SIG-M5 (cell line): ENCODE measurements around the gene KCTD14.
"Not testable (repeated sequence)": the region's sequence is repeated elsewhere in the genome, so short reads cannot be mapped to it uniquely, and the experiment has no call there.

Experiments used
- DNase-seq: peaks from one replicate; lab custom pipeline; 2025; lab: John Stamatoyannopoulos, UW

The KCTD14 gene, protein sequence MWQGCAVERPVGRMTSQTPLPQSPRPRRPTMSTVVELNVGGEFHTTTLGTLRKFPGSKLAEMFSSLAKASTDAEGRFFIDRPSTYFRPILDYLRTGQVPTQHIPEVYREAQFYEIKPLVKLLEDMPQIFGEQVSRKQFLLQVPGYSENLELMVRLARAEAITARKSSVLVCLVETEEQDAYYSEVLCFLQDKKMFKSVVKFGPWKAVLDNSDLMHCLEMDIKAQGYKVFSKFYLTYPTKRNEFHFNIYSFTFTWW

DNA sequence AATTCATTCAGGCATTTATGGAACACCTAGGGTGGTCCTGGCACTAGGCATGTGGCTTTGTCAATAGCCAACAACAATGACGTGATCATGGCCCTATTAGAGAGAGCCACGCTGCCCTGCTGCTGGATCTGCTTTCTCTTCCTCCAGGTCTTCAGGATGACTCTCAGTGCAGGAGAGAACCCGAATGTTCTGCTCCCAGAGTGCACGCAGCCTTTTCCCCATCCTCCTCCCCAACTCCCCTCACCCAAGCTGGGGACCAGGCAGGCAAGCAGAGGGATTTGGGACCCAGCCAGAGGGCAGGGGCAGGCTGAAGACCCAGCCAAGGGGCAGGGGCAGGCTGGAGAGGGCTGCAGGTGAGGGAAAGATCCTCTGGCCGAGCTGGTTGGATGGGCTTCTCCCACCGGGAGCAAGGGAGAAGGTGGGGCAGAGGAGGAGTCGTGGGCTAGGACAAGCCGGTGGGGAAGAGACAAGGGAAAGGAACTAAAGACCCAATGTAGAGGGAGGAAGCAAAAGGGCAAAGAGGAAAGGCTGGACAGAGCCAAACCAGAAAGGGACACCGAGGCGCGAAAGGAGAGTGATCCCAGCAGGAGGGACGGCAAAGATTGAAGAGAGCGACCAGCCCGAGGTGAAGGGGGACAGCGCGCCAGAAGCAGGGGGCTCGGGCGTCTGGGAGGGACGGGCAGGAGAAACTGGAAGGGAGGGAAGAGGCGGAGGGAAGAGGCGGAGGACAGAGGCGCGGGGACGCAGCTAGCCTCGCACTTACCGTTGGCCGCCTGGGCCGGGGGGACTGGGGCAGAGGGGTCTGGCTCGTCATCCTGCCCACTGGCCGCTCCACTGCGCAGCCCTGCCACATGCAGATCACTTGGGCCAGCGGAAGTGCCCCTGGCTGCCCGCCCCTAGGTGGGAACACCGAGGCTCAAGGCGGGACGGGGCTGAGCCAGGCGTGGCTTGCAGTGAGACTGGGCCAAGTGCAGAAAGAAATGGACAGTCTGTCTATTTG, at the start of gene KCTD14:
KCTD14 (minus strand) TSS at position 880 of the 1,000 bp plus-strand sequence; CDS start at position 853, 27 bp downstream.
- no peak for DNase-seq

DNA sequence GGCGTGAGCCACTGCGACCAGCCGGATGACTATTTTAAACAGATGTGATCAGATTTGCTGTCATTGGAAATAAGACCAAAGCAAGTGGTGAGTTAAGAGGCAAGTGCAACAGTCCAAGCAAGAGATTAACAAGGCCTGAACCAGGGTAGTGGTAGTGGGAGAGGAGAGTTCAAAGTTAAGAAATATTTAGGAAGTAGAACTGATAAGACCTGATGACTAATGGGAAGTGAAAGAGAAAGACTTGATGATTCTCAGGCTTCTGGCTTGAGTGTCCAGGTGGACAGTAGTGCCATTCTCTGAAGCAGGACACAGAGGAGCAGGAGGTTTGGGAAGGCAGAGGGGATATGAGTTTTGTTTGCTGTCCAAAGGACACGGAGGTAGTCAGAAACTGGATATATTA, 49.4 kb upstream of the KCTD14 start:
- DNase-seq, result no peak

DNA sequence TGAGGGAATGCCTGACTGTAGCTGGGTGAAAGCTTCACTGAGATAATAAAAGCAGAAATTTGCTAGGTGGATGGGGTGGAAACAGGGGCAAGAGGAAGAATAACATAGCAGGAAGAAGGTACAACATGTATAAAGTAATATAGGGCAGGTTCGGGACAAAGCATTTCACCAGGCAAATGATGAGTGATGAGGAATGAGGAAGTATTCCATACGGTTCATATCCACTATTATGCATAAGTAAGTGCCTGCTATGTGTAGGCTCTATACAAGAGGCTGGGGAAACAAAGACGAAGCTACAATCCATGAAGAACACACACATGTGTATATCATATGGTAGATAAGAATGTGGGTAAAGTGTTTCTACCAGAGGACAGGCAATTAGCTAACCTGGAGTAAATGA, 48.6 kb upstream of the KCTD14 start:
- no peak for DNase-seq

DNA sequence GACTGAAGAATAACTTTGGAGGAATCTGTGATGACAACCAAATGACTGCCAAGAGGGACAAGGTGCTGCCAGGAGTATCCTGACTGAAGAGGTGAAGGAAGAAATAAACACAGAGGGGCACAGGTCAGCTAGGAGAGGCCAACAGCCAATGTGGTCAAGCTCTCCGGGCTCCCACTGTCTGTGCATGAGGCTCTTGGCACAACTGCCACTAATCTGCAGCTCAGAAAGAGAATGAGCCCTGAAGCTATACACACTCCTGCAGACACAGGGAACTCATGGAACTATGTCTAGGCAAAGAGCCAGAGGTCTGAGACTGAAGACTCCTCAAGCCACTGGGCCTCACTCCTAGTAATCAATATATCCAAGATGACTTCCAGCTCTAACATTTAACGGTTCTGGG, 47.5 kb upstream of the KCTD14 start:
- DNase-seq, result no peak

DNA sequence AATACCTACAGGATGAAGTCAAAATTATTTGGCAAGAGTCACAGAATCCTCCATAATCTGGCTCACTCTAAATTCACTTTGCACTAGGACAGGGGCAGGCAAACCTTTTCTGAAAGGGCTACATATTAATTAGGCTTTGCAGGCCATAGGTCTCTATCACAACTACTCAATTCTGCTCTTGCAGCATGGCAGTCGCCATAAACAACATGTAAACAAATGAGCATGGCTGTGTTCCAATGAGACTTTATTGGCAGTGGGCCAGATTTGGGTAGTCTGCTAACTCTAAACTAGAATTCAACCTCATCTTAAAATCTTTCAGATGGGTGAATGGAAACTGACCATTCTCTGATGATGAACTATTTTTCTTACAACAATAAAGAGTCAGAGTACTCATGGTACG, 46.4 kb upstream of the KCTD14 start:
- DNase-seq, result no peak

DNA sequence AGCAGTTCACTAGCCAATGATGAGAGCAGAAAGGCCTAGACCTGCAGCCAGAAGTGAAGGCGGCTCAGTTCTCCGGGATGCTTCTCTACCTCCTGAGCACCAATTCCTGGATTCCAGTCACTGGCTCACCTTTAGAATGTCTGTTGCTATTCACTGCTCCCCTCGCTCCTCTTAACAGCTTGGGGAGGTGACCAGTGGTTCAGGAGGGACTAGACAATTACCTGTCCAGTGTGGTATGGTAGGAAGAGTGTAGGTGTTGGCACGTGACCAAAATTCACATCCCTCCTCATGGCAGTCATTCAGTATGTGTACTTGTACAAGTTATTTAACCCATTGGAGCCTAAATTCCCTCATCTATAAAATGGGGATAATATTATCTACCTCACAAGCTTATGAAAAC, 44.6 kb upstream of the KCTD14 start:
- DNase-seq, result no peak

DNA sequence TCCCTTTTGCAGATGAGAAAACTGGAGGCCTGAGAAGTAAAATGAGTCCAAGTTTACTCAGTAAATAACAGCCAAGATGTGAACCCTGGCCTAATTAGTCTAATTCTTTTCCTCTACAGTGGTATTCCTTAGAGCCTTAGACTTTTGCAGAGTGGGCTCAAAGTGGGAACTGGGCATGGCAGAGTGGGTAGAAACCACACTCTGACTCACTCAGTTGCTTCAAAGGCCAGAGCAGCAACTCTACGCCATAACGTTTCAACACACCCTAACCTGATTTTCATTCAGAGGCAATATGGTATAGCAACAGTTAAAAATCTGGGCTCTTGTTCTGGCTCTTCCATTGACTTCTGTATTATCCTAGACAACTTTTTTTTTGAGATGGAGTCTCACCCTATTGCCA, 43.4 kb upstream of the KCTD14 start:
- no peak for DNase-seq

DNA sequence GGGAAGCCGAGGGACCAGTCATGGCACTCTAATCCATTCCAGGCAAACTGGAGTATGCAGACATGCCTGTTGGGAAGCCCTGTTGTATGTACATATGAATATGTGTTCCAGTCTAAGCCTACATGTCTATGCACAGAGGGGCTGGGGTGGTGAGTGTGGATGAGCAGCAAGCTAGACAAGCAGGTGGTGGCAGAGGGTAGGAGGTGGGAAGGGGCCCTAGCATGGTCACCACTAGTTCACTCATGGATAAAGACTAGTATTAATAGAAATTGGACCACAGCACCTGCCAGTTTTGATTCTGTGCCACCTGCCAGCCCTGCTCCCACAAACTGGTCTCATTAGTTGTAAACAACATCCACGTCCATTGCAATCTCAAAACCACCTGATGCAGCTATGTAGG, 42.1 kb upstream of the KCTD14 start:
- no peak for DNase-seq

DNA sequence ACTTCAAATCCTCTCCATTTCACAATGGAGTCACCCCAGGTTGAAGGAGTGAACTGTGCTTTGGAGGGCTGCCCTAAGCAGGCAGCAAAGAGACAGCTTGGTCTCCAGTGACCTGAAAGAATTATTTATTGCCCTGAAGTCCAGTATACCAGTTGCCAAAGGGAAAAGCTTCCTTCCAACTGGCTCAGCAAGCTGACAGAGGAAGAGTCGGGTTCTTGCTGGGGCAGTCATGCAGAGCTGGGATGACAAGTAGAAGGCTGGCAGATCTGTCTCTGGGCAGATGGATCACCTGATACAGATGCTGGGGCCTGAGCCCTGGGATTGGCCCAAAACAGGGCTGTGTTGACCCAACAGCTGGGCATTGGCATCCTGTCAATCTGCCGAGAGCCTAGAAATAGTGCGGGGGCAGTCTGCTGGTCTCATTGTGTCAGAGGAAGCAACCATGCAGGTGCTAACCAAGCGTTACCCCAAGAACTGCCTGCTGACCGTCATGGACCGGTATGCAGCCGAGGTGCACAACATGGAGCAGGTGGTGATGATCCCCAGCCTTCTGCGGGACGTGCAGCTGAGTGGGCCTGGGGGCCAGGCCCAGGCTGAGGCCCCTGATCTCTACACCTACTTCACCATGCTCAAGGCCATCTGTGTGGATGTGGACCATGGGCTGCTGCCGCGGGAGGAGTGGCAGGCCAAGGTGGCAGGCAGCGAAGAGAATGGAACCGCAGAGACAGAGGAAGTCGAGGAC, 40.5 kb upstream of the KCTD14 start, which contains the start of gene THRSP:
THRSP (plus strand) TSS at position 422 of the 742 bp plus-strand sequence; CDS start at position 443, 21 bp downstream.
- DNase-seq, result no peak

DNA sequence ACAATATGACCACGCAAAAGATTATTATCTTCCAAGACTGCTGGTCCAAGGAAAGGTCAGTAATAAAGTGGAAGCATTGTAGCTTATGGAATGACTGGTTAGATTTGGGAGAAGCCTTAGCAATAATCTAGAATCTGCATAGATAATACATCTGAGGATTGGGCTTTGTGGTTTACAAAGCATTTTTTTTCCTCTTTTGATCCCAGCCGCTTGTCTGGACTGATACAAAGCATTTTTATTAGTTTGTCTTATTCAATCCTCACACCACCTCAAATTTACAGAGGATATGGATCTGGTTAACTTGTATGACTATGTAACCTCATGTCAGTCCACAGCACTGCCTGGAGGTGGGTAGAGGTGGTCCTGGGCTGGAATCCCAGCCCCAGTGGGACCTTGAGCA, 39.6 kb upstream of the KCTD14 start:
- no peak for DNase-seq

DNA sequence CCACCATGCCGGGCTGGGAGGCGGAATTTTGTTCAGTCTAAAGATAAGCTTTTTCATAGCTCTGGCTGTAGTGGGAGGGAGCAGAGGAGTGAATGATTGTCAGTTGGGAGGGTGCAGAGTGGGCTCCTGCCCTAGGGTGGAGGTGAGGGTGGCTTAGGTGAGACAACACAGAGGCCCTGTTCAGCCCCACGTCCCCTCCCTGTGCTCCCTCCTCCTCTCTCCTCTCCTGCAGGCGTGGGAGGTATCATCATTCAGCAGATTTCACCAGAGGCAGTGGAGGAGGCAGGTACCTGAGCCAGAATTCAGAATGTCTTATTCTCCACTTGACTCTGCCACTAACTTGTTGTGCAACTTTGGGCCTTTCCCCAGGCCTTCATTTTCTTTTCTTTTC, 38.8 kb upstream of the KCTD14 start:
- no peak for DNase-seq

DNA sequence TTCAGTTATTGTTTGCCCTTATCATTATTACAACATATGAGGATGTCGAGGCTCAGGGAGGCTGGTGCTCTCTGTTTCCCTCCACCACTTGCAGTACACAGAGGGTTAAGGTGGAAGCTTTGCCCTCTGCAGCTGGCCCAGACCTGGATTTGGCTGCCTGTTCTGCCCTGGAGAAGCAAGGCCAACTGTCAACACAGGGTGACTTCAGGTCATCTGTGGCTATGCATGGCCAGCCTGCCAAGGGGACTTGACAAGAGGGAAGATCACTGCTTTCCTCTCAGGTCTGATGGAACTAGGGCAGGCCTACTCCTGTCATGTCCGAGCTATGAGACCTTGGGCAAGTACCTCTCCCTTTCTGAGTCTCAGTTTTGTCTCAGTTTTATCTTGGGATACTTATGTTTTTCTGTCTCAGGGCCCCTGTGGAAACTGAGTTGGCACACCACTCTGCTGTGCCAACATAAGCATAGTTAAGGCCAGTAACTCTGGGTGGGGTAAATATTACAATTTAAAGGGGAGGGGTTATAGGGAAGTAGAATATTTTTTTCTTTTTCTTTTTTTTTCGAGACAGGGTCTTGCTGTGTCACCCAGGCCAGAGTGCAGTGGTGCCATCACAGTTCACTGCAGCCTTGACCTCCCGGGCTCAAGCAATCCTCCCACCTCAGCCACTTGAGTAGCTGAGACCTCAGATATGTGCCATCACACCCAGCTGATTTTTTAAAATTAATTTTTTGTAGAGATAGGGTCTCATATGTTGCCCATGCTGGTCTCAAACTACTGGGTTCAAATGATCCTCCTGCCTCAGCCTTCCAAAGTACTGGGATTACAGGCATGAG, 38.2 kb upstream of the KCTD14 start:
- DNase-seq, result no peak

DNA sequence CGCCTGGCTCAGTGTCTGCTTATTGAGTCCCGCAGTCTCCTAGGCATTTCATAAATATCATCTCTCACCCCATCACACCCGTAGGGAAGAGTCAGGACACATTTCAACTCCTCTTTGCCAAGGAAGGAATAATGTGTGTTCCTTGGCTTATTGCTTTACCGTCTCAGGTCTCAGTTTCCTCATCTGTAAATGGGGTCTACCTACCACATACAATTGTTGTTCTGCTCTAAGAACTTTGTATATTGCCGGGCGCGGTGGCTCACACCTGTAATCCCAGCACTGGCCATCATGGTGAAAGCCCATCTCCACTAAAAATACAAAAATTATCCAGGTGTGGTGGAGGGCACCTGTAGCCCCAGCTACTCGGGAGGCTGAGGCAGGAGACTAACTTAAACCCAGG, 37.5 kb upstream of the KCTD14 start:
- DNase-seq, result no peak

DNA sequence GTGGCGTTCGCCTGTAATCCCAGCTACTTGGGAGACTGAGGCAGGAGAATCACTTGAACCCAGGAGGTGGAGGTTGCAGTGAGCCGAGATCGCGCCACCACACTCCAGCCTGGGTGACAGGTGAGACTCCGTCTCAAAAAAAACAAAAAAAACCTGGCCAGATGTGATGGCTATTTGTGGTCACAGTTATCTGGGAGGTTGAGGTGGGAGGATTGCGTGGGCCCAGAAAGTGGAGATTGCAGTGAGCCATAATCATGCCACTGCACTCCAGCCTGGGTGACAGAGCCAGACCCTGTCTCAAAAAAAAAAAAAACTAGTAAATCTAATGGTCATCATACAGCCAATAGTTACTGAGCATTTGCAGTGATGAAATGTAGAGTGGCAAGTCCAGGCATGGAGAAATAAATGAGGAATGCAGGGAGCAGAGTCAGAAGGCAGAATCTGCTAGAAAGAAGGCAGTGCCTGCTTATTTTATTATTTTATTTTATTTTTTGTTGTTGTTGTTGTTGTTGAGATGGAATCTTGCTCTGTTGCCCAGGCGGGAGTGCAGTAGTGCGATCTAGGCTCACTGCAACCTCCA, 36.8 kb upstream of the KCTD14 start:
- DNase-seq, result not testable (repeated sequence)

DNA sequence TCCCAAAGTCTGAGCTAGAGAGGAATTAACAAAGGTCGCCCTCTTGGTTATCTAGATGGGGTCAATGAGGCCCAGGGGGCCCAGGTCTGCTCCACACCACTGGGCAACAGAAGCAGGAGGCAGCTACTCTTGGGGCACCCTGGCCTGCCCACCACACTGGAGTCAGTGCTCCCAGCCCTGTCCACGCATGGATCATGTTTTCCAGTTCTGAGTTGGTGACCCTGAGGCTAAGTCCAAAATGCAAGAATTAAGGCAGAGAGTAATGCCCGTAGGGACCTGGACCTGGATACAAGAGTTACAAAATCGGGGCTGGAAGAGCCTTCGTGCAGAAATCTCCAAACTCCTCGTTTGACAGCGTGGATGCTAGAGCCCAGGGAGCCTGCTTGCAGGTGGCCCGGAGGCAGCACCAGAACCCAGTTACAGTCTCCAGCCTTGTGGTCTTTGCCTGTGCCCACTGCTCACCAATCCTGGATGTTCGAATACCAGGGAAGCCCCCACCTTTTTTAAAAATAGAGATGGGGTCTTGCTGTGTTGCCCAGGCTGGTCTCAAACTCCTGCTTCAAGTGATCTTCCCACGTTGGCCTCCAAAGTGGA, 34.5 kb upstream of the KCTD14 start:
- DNase-seq, result no peak

DNA sequence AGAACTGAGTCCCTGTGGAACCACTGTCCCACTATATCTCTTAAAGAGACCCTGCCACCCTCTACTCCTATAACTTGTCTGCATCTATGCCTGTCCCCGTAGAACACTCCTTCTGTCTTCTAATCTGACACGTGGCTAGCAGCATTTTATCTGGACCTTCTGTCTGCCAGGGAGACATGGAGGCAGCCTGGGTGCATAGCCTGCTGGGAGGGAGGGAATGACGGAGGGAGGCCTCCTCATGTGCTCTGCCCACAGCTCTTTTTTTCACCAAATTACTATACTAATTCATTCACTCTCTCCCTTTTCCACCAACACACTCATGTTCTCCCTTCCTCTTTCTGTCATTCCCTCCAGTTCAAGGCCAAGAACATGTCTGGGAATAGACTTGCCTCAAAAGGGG, 33.0 kb upstream of the KCTD14 start:
- no peak for DNase-seq

DNA sequence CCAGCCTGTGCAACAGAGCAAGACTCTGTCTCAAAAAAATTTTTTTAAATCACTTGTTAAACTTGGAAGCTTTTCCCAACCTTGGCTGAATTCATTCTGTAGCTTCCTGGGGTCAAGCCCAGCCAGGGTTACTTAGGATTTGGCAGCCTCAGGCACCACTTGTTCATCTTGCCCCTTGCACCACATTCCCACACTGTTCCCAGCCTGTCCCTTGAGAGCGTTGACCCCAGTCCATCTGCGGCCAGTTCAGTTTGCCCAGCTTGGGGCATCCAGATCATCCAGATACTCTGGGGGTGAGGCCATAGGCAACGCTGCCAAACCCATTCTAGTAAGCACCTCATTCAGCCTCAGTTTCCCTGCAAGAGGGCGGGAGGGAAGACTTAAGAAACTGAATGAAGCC, 31.9 kb upstream of the KCTD14 start:
- DNase-seq, result no peak

DNA sequence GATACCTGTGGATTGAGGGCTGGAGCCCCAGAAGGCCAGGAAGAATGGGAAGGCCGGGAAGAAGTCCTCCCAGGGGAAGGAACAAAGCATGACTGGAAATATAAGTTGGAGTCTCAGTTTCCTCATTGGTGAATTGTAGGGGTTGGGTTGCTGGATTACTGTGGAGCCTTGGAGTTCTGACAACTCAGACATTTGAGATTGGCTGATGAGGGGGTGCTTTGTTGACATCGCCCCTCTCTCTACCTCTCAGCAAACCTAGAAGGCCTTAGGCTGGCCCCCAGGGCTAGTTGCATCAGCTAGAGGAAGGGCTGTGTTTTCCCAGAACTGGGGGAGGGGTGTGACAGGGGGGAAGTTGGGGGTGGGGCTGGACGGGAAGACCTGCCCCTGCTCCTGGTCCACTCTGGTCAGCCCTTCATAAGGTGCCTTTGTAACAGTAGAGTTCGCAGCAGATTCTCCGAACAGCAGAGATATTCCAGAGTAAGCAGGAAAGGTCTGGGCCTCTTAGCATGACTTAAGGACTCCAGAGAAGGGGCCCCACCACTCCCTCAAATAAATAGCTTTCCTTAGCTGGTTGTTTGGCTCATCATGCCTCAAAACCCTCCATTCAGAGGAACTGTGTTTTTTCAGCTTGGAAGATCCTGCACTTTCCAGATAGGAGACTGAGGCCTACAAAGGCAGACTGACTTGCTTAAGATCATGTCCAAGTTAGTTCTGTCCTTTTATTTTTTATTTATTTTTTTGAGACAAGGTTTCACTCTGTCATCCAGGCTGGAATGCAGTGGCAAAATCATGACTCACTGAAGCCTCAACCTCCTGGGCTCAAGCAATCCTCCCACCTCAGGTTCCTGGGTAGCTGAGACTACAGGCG, 28.1 kb upstream of the KCTD14 start:
- DNase-seq, result no peak

DNA sequence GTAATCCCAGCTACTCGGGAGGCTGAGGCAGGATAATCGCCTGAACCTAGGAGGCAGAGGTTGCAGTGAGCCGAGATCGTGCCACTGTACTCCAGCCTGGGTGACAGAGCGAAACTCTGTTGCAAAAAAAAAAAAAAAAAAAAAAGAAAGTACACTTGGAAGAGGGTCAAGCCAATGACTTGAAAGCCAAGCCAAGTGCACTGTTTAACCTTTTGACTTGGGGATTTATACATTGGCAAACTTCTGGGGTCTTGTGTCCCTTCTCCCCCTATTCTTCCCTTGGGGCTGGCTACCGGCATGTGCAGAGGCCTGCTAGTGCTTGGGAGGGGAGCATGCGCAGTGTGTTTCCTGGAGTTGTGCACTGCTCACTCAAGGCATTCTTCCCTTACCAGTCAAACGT, 26.3 kb upstream of the KCTD14 start:
- no peak for DNase-seq

DNA sequence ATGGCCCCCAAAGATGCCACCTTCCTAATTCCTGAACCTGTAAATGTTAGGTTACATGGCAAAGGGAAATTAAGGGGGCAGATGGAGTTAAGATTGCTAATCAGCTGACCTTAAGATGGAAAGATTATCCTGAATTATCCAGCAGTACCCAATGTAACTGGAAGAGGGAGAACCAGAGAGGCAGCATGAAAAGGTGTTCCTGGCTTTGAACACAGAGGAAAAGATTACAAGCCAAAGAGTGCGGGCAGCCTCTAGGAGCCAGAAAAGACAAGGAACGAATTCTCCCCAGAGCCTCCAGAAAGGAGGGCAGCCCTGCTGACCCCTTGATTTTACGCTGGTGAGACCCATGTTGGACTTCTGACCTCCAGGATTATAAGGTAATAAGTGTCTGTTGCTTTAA, 25.5 kb upstream of the KCTD14 start:
- DNase-seq, result no peak
